HepG2 (cell line): ENCODE results near the gene VAMP2. TPM values are rescaled to one million over a fixed set of nuclear protein-coding genes. Genes with fewer than 3 reads are reported as not detected.

ENCODE experiments used
- ATF7-NPFF ChIP-seq: sonication (generic); formaldehyde crosslinking; IDR thresholded peaks from 2 replicates; pipeline ENCODE4 v1.8.1; 2023; ENCODE audit warnings: mild to moderate bottlenecking, low read depth, missing genetic modification reagents, moderate library complexity
- CBX5 ChIP-seq: sonication (generic); formaldehyde crosslinking; IDR thresholded peaks from 2 replicates; pipeline ENCODE4 v1.4.0; 2020; ENCODE audit warnings: missing genetic modification reagents, borderline replicate concordance
- CSRNP2 ChIP-seq: sonication (generic); formaldehyde crosslinking; conservative IDR thresholded peaks from 2 replicates; pipeline ENCODE4 v1.8.0; 2022; ENCODE audit warnings: low read depth, missing genetic modification reagents
- FOXK2 ChIP-seq: fragments of 450-650 bp; IDR thresholded peaks from 2 replicates; pipeline ENCODE4 v1.6.1; 2016
- MAZ ChIP-seq, 2 experiments: sonication (generic) in 1 of 2; formaldehyde crosslinking in 1 of 2; IDR thresholded peaks; 2 replicates each; pipeline versions ENCODE4 v1.5.0 to v1.6.1; 2012 to 2020; ENCODE audit warnings: low read depth in 2 of 2, mild to moderate bottlenecking in 2 of 2, borderline replicate concordance in 1 of 2, improper control_type of control experiment in 1 of 2, low read length in 1 of 2, missing genetic modification reagents in 1 of 2, moderate library complexity in 1 of 2
- NKX3-1 ChIP-seq: sonication (generic); formaldehyde crosslinking; IDR thresholded peaks from 2 replicates; pipeline ENCODE4 v1.5.0; 2020; ENCODE audit warnings: missing genetic modification reagents
- POLR2AphosphoS5 ChIP-seq: IDR thresholded peaks from 2 replicates; pipeline ENCODE4 v1.6.1; 2012; ENCODE audit warnings: low read depth, low read length
- RAD21 ChIP-seq: fragments of 450-650 bp; formaldehyde crosslinking; IDR thresholded peaks from 2 replicates; pipeline ENCODE4 v1.5.0; 2020; ENCODE audit warnings: mild to moderate bottlenecking
- SALL1 ChIP-seq: sonication (generic); formaldehyde crosslinking; IDR thresholded peaks from 2 replicates; pipeline ENCODE4 v1.8.0; 2022; ENCODE audit warnings: mild to moderate bottlenecking, missing genetic modification reagents
- SP2 ChIP-seq: sonication (generic); formaldehyde crosslinking; IDR thresholded peaks from 2 replicates; pipeline ENCODE4 v1.5.1; 2020; ENCODE audit warnings: mild to moderate bottlenecking, missing genetic modification reagents
- TBP ChIP-seq: sonication (generic); formaldehyde crosslinking; IDR thresholded peaks from 2 replicates; pipeline ENCODE4 v1.5.0; 2020; ENCODE audit warnings: missing genetic modification reagents
- ZFX ChIP-seq: sonication (generic); formaldehyde crosslinking; IDR thresholded peaks from 2 replicates; pipeline ENCODE4 v1.4.0; 2020; ENCODE audit warnings: mild to moderate bottlenecking, low read depth, missing genetic modification reagents, moderate library complexity
- ZNF354B ChIP-seq: sonication (generic); formaldehyde crosslinking; IDR thresholded peaks from 2 replicates; pipeline ENCODE4 v1.8.0; 2022; ENCODE audit warnings: mild to moderate bottlenecking, missing genetic modification reagents
- ZNF367 ChIP-seq: sonication (generic); formaldehyde crosslinking; IDR thresholded peaks from 2 replicates; pipeline ENCODE4 v1.4.0; 2020; ENCODE audit warnings: missing genetic modification reagents, borderline replicate concordance
- ZNF446 ChIP-seq: sonication (generic); formaldehyde crosslinking; IDR thresholded peaks from 2 replicates; pipeline ENCODE4 v1.5.0; 2020; ENCODE audit warnings: mild to moderate bottlenecking, missing genetic modification reagents
- ZNF761 ChIP-seq: sonication (generic); formaldehyde crosslinking; conservative IDR thresholded peaks from 2 replicates; pipeline ENCODE4 v1.4.0; 2020; ENCODE audit warnings: mild to moderate bottlenecking, missing genetic modification reagents
- ZNF773 ChIP-seq: sonication (generic); formaldehyde crosslinking; IDR thresholded peaks from 2 replicates; pipeline ENCODE4 v1.4.0; 2020; ENCODE audit warnings: missing genetic modification reagents, borderline replicate concordance
- polyA plus RNA-seq, 8 experiments: library from polyadenylated mRNA; depleted of rRNA in 3 of 8; stranded (reverse) in 7 of 8; unstranded in 1 of 8; fragments of >200 nt; fragmentation: Illumina TruSeq in 4 of 8; extraction: Trizol in 4 of 8; gene quantifications; 2 replicates each; pipeline versions ENCODE4 v1.2.1 to v1.2.3, GENCODE V29; 2011 to 2016; ENCODE audit warnings: low read depth in 4 of 8, missing spikeins in 1 of 8, mixed read lengths in 1 of 8; ENCODE audit not compliant: insufficient read depth in 1 of 8
- total RNA-seq, 5 experiments: library from RNA; depleted of rRNA; stranded (reverse); fragments of >200 nt; fragmentation: Illumina TruSeq; extraction: Trizol; gene quantifications; 2 replicates each; pipeline ENCODE4 v1.2.3, GENCODE V29; 2016; ENCODE audit warnings: low read depth in 1 of 5
- TF ChIP-seq, protein P1 (sequence below): sonication (generic); formaldehyde crosslinking; IDR thresholded peaks from 2 replicates; pipeline ENCODE4 v1.4.0; 2020; ENCODE audit warnings: missing genetic modification reagents, low read depth, mild to moderate bottlenecking, borderline replicate concordance
- TF ChIP-seq, protein P2 (sequence below): sonication (generic); formaldehyde crosslinking; IDR thresholded peaks from 2 replicates; pipeline ENCODE4 v1.4.0; 2020; ENCODE audit warnings: mild to moderate bottlenecking, missing genetic modification reagents

Gene VAMP2
- total and polyA plus RNA-seq, 2 of the 13 experiments (the other 11 are each of a cell fraction or from before 2014, with no cell fraction given), result 3.9 to 17.2 TPM

DNA sequence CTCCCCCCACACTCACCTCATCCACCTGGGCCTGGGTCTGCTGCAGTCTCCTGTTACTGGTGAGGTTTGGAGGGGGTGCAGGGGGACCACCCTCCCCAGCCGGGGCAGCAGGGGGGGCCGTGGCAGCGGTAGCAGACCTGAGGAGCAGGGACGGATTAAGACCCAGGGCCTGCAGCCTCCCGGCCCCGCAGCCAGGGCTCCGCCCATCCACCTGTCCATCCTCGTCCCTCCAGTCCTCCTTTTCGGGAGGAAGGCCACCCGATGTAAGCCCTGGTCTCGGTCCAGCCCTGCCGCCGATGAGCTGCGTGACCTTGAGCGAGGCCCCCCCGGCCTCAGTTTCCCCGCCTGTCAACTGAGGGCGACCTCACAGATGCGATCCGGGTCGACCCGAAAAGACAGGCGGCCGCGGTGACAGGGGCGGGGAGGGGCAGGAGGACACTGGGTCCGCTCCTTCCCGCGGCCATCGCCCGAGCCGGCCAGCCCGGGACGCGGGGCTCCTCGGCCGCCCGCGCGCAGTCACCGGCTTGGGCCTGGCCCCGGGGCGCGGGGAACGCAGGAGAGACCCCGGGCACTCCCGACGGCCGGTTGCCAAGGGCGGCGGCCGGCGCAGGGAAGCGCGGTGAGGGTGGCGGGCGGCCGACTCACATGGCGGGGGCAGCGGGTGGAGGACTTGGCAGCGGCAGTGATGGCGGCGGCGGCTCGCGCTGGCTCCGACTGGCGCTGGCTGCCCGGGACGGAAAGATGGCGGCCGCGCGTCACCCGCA, at the start of gene VAMP2 (continued):
- TF ChIP-seq ZNF761 (CRISPR knock-in tag) (no peak), CBX5 (CRISPR knock-in tag) (no peak), ZNF773 (peak; percentile 43; the same call in 1 of the 2 replicates), FOXK2 (no peak), ZNF446 (CRISPR knock-in tag) (peak; percentile 57; the same call in 1 of the 2 replicates), SALL1 (0 out of 2 replicates have a peak, but pooled peaks have one; percentile 17), NKX3-1 (no peak), POLR2AphosphoS5 (peak; percentile 39; the same call in 1 of the 2 replicates), ZNF367 (CRISPR knock-in tag) (no peak), RAD21 (CRISPR knock-in tag) (peak; percentile 28; the same call in 1 of the 2 replicates), ATF7-NPFF (CRISPR knock-in tag) (peak; percentile 38; the same call in 1 of the 2 replicates), MAZ (IDR thresholded peaks at IDR 0.05; ENCODE audit: borderline replicate concordance, low read depth, low read length) (no peak), MAZ (CRISPR knock-in tag; IDR thresholded peaks at IDR 0.05; ENCODE audit: low read depth) (0 out of 2 replicates have a peak, but pooled peaks have one; percentile 14), ZFX (CRISPR knock-in tag) (peak; percentile 77), CSRNP2 (no peak), SP2 (CRISPR knock-in tag) (0 out of 2 replicates have a peak, but pooled peaks have one; percentile 48), ZNF354B (CRISPR knock-in tag) (0 out of 2 replicates have a peak, but pooled peaks have one; percentile 46), TBP (CRISPR knock-in tag) (0 out of 2 replicates have a peak, but pooled peaks have one; percentile 71)
- TF ChIP-seq, protein P1, sequence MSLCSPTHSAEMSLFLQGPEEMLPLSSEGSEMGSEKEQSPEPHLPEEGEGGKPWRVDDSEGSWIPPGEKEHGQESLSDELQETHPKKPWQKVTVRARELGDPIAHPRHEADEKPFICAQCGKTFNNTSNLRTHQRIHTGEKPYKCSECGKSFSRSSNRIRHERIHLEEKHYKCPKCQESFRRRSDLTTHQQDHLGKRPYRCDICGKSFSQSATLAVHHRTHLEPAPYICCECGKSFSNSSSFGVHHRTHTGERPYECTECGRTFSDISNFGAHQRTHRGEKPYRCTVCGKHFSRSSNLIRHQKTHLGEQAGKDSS (CRISPR knock-in tag), result 0 out of 2 replicates have a peak, but pooled peaks have one; percentile 23
- TF ChIP-seq, protein P2, sequence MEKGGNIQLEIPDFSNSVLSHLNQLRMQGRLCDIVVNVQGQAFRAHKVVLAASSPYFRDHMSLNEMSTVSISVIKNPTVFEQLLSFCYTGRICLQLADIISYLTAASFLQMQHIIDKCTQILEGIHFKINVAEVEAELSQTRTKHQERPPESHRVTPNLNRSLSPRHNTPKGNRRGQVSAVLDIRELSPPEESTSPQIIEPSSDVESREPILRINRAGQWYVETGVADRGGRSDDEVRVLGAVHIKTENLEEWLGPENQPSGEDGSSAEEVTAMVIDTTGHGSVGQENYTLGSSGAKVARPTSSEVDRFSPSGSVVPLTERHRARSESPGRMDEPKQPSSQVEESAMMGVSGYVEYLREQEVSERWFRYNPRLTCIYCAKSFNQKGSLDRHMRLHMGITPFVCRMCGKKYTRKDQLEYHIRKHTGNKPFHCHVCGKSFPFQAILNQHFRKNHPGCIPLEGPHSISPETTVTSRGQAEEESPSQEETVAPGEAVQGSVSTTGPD (CRISPR knock-in tag), result no peak
